K562 (cell line): ENCODE data around the gene THAP11. TPM values are rescaled to one million over a fixed set of nuclear protein-coding genes. Genes with fewer than 3 reads are reported as not detected.
A peak's percentile ranks its signal among the peaks of the same experiment; 100 is the strongest.

Experiments
- BCLAF1 ChIP-seq, 2 experiments: fragments of 450-650 bp in 1 of 2; IDR thresholded peaks; 2 replicates each; pipeline ENCODE4 v1.6.1; 2011 to 2017; ENCODE audit warnings: low read depth in 2 of 2, antibody characterized with exemption in 1 of 2, borderline replicate concordance in 1 of 2, low read length in 1 of 2, mild to moderate bottlenecking in 1 of 2, mixed read lengths in 1 of 2; ENCODE audit not compliant: control insufficient read depth in 1 of 2
- CCAR2 ChIP-seq: fragments of 200-400 bp; formaldehyde crosslinking; IDR thresholded peaks from 2 replicates; pipeline ENCODE4 v1.6.1; 2017; ENCODE audit warnings: mild to moderate bottlenecking, low read depth, low read length
- COPS2 ChIP-seq: fragments of 450-650 bp; conservative IDR thresholded peaks from 2 replicates; pipeline ENCODE4 v1.6.1; 2016; ENCODE audit warnings: mild to moderate bottlenecking, moderate library complexity
- E2F8 ChIP-seq: fragments of 450-650 bp; IDR thresholded peaks from 2 replicates; pipeline ENCODE4 v1.7.1; 2018; ENCODE audit warnings: mild to moderate bottlenecking, low read depth; ENCODE audit not compliant: partially characterized antibody
- FOXJ2 ChIP-seq: fragments of 200-800 bp; sonication (Bioruptor generic); IDR thresholded peaks from 2 replicates; pipeline ENCODE4 v1.6.1; 2016; ENCODE audit warnings: missing genetic modification characterization, missing compliant biosample characterization
- HNRNPL ChIP-seq: fragments of 200-400 bp; formaldehyde crosslinking; IDR thresholded peaks from 2 replicates; pipeline ENCODE4 v1.6.1; 2017; ENCODE audit warnings: low read depth, mild to moderate bottlenecking, low read length
- IRF1 ChIP-seq: sonication (generic); formaldehyde crosslinking; IDR thresholded peaks from 2 replicates; pipeline ENCODE4 v1.8.0; 2022; ENCODE audit warnings: missing genetic modification reagents, mild to moderate bottlenecking, borderline replicate concordance
- MECOM ChIP-seq: fragments of 250-450 bp; sonication (Bioruptor Pico); IDR thresholded peaks from 2 replicates; pipeline ENCODE4 v1.8.0; 2022; ENCODE audit warnings: inconsistent platforms
- NUFIP1 ChIP-seq: fragments of 450-650 bp; IDR thresholded peaks from 2 replicates; pipeline ENCODE4 v1.6.1; 2018; ENCODE audit not compliant: partially characterized antibody
- RFX7 ChIP-seq: fragments of 250-450 bp; sonication (Bioruptor Pico); IDR thresholded peaks from 2 replicates; pipeline ENCODE4 v1.5.1; 2021; ENCODE audit warnings: mild to moderate bottlenecking
- RUNX1 ChIP-seq: sonication (generic); IDR thresholded peaks from 2 replicates; pipeline ENCODE4 v1.6.1; 2016; ENCODE audit warnings: antibody characterized with exemption, low read depth
- SMARCE1 ChIP-seq: fragments of 450-650 bp; IDR thresholded peaks from 2 replicates; pipeline ENCODE4 v1.7.1; 2016; ENCODE audit warnings: mild to moderate bottlenecking
- SP2 ChIP-seq: IDR thresholded peaks from 2 replicates; pipeline ENCODE4 v1.6.1; 2011; ENCODE audit warnings: mild to moderate bottlenecking, low read depth, low read length, moderate library complexity; ENCODE audit not compliant: poor library complexity, severe bottlenecking; ENCODE audit errors: extremely low read depth
- ZBTB43 ChIP-seq: sonication (generic); formaldehyde crosslinking; IDR thresholded peaks from 2 replicates; pipeline ENCODE4 v1.8.0; 2023; ENCODE audit warnings: mild to moderate bottlenecking, missing genetic modification reagents
- ZNF277 ChIP-seq: fragments of 250-450 bp; sonication (Bioruptor Pico); IDR thresholded peaks from 2 replicates; pipeline ENCODE4 v1.8.0; 2022; ENCODE audit warnings: inconsistent platforms, mild to moderate bottlenecking, moderate library complexity, borderline replicate concordance
- ZNF583 ChIP-seq: fragments of 250-450 bp; sonication (Bioruptor Pico); IDR thresholded peaks from 2 replicates; pipeline ENCODE4 v1.4.0; 2020
- polyA plus RNA-seq, 8 experiments: library from polyadenylated mRNA; depleted of rRNA in 4 of 8; stranded (reverse) in 5 of 8; unstranded in 3 of 8; fragments of >200 nt; fragmentation: Nextera tagmentation in 2 of 8; fragmentation: Illumina TruSeq in 1 of 8; extraction: Ambion mirVana in 2 of 8; extraction: Trizol in 1 of 8; gene quantifications; 2 replicates each; pipeline versions ENCODE4 v1.2.1 to v1.2.3, GENCODE V29; 2011 to 2014; ENCODE audit warnings: inconsistent platforms in 1 of 8, missing spikeins in 1 of 8
- total RNA-seq, 7 experiments: library from RNA; depleted of rRNA in 6 of 7; stranded (reverse); fragments of >200 nt in 6 of 7; fragmentation: Illumina TruSeq in 2 of 7; extraction: Trizol in 2 of 7; gene quantifications; 2 replicates each; pipeline versions ENCODE4 v1.2.1 to v1.2.3, GENCODE V29; 2011 to 2021; ENCODE audit warnings: low replicate concordance in 1 of 7

Gene THAP11
- total and polyA plus RNA-seq, 9 of the 15 experiments (the other 6 are each of a cell fraction or from before 2014, with no cell fraction given) = 2.4 to 31.6 (median 21.4) TPM

GRCh38 chr16:67872631-67873434, 30.7 kb downstream of the THAP11 start, which contains the start of gene EDC4 (continued):
- TF ChIP-seq ZBTB43 (CRISPR knock-in tag) = peak; percentile 87
- no peak for TF ChIP-seq ZNF583 (CRISPR knock-in tag)
- no peak for TF ChIP-seq SP2
- TF ChIP-seq ZNF277 (CRISPR knock-in tag) = no peak
- TF ChIP-seq RUNX1 = no peak
- peak in 1 of 2 experiments; percentile 97; a peak in 2 of 4 replicates for TF ChIP-seq BCLAF1 (IDR thresholded peaks at IDR 0.05; ENCODE audit: borderline replicate concordance in 1 of 2, control insufficient read depth in 1 of 2, low read depth in 2 of 2, low read length in 1 of 2)
- TF ChIP-seq MECOM (CRISPR knock-in tag) = no peak
- no peak for TF ChIP-seq FOXJ2 (tag)
- no peak for TF ChIP-seq IRF1 (CRISPR knock-in tag)
- TF ChIP-seq SMARCE1 = no peak
- TF ChIP-seq HNRNPL = no peak
- TF ChIP-seq CCAR2 = no peak
- TF ChIP-seq RFX7 = 0 out of 2 replicates have a peak, but pooled peaks have one; percentile 69
- TF ChIP-seq COPS2 = no peak
- no peak for TF ChIP-seq NUFIP1
- peak; percentile 90 for TF ChIP-seq E2F8
